ENCODE results near the gene OTP. TPM values are rescaled to one million over a fixed set of nuclear protein-coding genes. Genes with fewer than 3 reads are reported as not detected.

OTP gene
- polyA plus RNA-seq (ENCODE audit: insufficient read length), result not detected
- long read RNA-seq, donor 1, result 0 reads
- long read RNA-seq, donor 2, result 0 reads
- long read RNA-seq, donor 3, result 0 reads
- long read RNA-seq, donor 4, result 0 reads
- long read RNA-seq, donor 5, result 0 reads
- long read RNA-seq, donor 6, result 0 reads
- long read RNA-seq, donor 7, result 0 reads
- long read RNA-seq, donor 8, result 0 reads

DNA sequence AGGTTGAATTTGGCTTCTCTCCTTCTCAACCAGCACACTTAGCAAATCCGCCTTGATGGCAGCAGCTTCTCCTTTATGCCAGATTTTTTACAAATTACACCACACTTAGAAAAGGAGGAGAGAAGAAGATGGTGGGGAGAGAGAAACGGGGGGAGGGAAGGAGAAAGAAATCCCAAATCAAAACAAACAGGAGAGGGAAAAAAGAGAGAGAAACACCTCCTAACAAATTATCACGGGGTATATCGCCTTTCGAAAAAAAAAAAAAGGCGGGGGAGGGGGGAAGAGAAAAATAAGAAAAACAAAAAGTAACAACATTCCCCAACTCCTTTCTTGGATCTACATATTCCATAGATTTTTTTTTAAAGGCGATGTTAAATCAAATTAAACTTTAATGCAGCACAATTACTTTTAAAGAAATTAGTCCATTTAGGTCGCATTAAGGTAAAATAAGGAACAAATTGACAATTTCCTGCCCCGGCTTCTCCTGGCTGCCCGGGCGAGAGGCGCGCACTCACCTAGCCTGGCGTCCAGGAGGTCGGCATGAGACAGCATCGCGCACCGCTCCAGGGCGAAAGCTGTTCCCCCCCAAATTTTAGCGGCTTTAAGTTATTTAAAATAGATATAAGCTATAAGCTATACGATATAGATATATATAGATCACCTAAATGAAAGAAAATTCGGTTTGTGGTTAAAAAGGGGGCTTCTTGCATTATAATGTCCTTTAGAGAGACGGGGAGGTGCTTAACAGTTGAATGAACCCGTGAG lies at the start of gene OTP:
OTP (minus strand) TSS at position 716 of the 765 bp plus-strand sequence; CDS start at position 552, 164 bp downstream.
- no peak for DNase-seq

DNA sequence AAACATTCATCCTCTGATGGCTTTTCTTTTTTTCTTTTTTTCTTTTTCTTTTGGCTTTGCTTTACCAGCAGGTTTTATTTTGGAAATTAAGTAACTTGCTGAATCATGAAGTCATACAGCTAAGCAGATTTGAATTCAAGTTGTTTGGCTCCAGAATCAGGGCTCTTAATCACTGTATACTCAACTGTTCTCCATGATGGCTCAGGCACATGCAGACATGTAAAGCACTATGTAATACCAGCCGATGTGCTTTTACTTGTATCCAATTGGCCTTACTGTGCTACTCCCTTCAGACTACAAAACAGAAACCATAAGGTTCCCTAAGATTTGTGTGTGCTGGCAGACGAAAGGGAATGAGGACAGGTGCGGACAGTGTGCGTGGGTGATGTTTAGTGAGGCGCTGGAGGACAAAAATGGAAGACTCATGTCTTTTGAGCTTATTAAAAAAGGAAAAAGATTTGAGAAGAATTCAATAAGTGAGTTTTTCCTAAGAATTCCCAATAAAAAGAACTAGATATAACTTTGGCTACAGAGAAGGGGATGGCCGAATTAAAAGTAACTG lies 44.7 kb upstream of the OTP start:
- DNase-seq, result no peak

DNA sequence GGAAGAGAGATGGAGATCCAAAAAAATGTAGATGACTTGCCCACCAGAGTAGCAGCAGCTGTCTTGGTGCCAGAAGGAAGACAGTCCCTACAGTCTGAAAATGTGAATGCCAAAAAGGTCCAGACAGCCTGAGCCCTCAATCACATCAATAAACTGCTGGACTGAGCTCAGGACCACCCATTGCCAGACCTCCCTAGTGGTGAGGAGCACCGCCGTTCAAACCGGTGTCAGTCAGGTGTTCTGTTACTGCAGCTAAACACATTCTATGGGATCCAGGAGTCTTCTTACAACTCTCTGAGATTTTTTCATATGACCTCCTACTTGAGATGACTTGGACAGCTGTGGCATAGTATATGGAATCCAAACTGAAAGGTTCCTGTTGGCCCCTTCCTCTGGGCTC lies 32.0 kb upstream of the OTP start:
- DNase-seq, result no peak

DNA sequence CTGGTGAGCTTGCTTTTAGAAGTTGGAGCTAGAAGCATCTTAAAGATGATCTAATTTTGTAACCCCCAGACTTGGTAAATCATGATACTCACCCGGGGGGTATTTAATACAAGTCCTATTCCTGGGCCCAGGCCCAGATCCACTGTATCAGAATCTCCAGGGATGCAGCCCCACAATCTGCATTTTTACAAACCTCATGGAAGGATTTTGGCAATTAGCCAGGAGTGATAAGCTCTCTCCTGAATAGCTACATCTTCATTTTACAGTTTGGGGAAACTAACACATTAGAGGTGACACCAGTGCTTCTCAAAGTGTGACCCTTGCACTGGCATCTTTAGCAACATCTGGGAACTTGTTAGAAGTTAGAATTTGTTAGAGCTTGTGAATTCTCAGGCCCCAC lies 31.2 kb upstream of the OTP start:
- DNase-seq, result no peak

DNA sequence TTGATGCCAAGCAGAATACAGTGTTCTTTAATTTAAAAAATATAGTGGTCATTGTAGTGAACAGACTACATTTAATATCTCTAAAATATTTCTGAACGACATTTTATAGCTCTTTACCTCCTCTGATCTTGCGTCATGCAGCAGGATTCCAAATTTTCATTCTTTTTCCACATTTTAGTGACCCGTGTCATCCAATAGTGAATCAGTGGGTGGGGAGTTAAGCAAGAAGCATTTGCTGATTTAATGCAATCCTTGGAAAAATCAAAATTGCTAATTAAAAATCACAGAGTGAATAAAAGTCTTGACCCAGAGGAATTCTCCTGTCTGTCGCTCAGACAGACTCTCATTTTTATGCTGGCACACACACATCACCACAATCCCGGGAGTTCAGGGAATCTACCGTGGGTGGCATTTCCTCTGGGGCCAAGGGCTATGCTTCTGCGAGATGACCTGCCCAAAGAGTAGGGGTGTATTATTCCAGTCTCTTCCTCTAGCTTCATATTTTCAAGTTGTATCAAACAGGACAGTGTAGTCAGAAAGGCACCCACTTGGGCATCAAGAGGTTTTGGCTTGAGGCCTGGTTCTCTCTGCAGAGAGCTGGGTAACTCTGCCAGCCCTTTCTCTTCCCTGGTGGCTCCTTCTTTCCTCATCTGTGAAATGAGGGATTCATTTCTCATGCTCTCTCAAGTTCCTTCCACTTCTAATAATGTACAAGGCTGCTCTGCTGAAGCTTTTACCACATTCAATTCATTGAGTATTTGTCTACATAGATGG lies 24.8 kb upstream of the OTP start:
- no peak for DNase-seq

DNA sequence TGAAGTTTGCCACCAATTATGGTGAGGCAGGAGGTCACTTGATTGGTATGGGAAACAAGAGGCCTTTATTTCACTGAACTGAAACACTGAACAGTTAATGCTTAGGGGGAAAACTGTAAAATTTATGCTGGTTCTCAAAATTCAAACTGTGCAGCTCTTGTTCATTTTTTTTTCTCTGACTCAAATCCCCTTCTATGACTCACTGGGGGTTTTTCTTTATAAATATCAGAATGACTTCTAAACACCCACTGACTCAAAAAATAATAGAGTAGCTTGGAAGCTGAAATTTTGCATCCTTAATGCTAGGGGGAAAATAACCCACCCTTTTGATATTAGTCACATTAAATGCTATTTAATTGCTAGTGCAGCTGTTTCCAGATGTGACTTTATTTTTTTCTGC lies 24.1 kb upstream of the OTP start:
- DNase-seq, result no peak

DNA sequence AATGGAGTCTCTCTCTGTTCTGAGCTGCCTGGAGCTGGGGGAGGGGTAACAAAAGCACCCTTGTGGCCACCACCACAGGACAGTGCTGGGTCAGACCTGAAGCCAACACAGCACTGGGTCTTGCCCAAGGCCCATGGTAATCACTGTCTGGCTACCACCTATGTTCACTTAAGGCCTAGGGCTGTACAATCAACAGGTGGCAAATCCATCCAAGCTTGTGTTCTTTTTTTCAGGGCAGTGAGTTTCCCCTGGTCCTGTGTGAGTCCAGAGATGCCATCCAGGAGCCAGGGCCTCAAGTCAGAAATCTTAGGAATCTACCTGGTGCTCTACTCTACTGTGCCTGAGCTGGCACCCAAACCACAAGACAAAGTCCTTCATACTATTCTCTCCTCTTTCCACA lies 20.1 kb upstream of the OTP start:
- DNase-seq, result no peak

DNA sequence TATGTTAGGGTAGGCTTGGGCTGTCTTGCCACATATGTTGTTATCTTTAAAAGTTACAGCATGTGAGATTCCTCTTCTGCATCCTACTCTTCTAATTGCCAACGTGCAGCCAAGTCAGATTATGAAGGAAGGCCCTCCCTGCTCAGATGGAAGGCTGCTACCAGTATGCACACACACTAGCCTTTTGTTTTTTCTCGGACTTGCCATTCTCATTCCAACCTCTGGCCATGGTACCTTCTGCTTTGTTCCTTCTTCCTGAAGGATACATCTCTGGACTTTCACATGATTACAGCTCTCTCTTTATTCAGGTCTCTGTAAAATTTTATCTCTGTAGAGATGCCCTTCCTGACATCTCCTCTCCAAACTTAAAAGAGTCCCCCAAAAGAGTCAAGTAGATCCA lies 12.8 kb upstream of the OTP start:
- DNase-seq, result no peak

DNA sequence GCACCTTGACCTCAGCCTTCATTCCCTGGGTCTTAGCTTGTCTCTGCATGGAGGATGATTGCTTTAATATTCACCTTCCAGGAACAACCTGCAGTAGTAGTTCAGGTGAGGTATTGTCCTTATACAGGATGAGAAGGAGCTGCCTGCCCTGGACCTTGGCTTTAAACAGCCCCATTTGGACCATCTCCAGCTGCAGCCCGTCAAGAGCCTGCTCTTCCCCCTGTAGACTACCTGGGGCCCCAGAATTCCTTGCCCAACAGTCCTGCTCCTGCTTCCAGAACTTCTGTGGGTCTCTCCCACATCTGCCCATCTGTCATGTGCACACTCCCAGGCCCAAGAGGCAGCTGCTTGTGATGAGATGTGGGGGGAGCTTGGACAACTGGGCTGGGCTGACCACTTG lies 12.2 kb upstream of the OTP start:
- DNase-seq, result no peak

DNA sequence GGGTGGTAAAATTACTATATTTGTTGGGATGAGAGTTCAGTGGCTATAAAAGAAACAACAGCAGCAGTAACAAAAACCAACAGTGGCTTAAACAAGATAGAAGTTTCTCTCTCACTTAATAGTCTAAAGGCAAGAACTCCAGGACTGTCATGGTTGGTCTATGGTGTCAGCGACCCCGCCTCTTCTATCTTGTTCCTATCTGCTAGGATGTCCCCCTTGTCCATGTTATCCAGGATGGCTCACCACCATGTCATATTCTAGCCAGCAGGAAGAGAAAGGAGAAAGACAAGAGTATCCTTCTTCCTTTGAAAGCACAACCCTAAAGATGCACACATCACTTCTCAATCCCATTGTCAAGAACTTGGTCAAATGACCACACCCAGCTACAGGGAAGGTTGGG lies 11.3 kb upstream of the OTP start:
- DNase-seq, result no peak

DNA sequence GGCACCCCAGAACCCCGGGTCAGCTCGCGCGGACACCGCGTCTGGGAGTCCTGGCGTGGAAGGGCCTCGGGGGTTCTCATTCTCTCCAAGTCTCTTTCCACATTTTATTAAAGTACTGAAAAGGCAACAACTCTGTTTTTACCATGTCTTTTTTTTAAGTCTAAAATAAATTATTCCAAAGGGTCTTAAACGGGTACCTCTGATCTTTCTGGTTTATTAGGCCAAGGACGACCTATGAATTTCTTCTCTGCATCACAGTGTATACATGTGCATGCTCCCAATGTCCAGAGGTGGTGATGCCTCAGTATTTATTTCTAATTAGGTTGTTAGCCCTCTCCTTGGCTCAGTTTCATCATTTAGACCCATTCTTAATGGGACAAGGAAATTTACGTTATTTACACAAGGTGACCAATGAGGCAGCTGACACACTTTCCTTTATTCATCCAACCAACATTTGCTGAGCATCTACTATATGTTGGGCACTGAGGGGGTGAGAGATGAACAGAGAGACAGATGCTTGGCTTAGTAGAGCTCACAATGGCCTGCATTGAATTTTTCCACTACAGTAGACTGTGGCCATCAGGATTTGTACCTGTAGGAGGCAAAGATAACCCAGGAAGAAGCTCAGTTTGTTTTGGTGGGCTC lies 7.6 kb upstream of the OTP start:
- DNase-seq, result no peak

DNA sequence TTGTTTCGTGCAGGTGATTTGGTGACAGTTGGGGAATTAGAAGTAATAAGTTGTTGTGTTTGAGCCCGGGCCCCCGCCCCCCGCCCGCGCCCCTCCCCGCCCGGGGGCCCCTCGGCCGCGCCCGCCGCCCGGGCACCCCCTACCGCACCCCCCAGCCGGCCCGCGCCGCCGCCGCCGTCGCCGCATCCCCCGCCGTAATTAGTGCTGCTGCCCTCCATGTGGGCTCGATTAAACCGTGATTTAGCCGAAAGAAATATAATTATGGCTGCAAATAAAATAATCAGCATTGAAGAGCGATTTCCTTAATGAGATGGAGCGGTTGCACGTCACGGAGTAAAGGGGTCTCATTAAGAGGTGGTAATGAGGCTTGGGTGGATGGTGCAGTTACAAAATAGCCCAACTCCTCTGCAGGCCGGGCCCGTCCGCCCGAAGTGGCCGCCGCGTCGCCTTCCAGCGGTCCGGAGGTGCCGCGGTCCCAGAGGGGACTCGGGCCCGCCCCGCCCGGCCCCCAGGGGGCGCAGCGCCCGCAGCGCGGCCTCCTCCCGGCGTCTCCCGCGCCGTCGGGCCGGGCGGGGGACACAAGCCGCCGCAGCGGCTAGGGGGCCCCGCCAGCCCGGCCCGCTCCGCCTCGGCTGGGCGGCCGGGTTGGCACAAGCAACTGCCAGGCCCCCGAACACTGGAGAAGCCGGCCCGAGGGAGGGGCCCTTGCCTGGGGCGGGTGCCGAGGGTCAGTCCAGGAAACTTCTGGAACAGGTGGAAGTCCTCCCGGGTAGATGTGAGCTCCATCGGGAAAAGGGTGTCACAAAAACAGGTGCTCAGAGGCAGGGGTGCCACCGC lies 6.9 kb upstream of the OTP start:
- no peak for DNase-seq

DNA sequence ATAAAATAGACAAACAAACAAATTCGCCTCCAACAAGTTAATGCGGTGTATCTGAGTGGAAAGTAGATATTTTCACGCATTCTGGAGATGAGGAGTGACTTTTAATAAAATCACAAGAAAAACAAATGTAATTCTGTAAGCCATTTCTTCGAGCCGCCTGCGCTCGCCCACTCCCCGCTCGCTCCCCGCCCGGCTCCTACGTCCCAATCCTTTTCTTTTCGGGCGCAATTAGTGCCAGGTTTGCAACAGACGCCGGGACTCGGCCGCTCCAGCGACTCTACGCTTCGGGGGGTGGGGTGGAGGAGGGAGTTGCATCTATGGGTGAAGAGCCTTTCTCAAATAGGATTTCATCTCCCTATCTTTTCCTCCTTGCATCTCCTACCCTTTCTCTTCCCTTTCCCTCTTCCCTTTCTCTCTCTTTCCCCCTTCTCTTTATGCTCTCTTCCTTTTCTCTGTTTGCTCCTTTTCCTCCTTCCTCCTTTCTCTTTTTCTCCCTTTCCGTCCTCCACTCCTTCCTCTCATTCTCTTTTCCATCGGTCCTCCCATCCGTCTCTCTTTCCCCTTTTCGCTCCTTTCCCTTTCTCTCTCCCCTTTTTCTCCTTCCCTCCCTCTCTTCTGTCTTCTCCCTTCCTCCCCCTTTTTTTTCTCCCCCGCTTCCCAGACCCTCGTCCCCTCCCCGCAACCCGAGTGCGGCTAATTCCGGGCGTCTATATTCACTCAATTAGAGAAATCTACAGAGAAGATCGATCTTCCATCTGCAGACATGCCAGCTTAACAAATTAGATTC lies 6.1 kb upstream of the OTP start:
- DNase-seq, result no peak

DNA sequence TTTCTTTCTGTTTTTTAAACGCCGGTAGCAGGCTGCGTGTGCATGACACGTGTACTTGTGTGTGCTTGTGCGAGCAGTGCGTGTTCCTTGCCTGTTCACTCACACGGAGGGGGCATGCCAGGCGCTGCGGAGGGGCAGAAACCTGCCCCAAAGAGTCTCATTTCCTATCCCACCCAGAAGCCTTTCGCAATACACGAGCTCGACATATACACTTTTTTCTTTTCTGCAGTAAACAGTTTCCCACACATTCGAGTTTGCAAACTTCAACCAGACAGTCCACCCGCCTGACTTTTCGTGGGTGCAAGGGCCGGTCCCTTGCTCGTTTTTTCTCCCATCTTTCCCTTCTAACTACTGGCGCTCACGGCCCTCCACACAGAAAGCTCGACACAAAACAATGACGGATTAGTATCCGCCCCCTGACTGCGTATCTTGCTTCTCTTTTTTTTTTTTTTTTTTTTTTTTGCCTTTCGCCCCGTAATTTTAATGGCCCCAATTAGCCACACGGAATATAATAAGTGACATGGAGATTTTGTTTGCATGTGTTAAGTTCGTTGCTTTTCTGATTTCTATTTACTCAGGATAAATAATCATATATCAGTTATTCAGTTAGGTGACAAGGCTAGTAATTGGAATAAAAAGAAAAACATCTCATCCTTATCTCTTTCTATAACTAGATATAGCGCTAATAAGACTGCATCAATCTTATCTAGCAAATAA lies 5.3 kb upstream of the OTP start:
- DNase-seq, result no peak

DNA sequence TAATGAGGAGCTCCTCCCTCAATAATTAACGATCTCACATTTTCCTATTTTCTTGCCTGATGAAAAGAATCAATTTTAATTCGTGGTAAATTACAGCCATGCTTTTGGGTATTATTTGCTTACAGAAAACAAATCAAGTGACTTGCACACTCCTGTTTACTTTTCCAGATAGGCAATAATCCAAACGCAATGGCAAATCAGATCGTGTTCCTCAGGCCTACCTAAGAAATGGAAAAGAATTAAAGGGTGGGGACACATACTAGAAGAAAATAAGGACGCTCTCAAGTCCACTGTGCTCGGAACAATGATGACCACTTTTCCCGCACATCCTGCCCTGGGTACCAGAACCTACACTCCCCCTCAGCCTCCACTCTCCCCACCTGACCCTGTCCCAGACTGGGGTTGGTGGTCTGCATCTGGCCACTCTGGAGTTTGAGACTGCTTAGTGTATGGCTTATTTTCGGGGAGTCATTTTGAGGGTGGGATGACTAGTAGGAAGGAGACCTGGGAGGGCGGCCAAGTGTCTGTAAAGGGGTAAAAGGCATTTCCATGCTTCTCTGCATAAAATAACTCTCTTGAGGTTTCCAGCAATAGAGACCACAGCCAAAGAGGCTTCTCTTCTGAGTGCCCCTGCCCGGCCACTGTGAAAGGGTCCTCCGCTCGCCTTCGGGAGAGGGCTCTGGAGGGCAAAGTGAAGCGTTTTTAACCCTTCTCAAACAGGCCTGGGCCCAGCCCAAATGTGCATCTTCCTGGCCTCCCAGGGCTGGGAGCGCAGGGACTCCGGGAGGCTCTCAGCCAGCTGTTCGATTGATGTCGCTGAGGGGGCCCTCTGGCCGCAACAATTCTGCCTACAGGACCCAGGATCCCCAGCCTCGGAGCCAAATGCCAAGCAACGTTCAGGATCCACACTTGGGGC lies 4.5 kb upstream of the OTP start:
- DNase-seq, result no peak

DNA sequence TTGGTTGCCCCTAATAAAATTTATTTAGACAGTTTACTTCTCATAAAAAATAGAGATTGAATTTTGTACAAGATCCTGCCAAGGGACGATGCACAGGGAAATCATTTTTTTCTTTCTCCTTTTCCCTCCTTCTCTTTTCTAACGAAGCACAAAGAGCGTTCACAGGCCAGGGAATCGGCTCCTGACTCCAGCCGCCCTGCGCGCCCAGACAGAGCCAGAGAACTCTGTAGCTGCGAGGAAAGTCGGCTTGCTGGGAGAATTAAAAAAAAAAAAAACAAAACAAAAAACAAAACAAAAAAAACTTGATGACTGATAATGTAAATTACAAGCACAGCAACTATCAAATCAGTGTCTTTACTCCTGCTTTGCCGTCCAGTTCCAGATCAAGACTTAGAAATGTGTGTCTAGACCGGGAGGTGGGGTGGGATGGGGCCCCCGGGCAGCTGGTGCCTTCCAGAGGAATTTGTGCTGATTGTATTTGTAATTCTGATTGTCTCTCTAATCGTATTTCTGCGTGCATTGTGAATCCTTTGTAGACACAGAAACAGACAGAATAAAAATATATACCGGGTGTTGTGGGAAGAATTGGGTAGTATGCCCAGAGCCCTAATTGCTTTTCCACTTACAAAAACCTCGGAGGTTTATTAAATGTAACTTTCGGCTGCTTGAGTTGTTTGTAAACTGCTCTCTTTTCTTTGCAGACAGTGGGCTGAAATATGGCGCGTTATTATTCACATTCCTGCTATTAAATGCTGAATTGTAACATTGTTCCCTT lies 3.6 kb upstream of the OTP start:
- DNase-seq, result no peak

DNA sequence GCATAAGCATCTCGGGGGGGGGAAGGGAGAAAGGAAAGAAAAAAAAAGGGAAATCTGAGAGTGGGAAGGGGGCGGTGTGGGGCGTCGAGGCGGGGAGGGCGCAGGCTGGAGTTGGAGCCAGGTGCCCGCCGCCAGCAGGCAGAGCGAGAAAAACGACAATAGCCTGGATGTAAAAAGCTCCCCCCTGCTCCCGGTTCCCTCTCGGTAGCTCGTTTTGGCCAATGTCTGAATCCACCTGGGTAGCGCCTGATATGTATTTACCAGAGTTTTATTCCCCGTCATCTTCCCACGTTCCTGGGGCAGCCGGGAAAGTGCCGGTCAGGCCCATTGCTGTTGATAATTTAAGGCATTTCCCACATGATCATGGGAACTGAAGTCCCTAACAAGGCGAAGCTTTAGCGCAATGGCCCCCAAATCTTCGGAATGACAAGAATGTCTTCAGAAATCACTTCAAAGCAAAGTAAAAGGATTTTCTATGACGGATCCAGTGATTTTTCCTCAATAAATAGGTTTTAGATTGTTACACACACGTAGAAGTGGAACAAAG lies 3.0 kb upstream of the OTP start:
- DNase-seq, result no peak

Measured in left kidney (tissue), 8 donors.